Naive thymus-derived CD4-positive, alpha-beta T cell (primary cell): ENCODE measurements around the gene CDC14B. TPM values are rescaled to one million over a fixed set of nuclear protein-coding genes. Genes with fewer than 3 reads are reported as not detected.
A peak's percentile ranks its signal among the peaks of the same experiment; 100 is the strongest.
"Not testable (repeated sequence)": the region's sequence is repeated elsewhere in the genome, so short reads cannot be mapped to it uniquely, and the experiment has no call there.

Source experiments
- ATAC-seq: fragments of 150-1000 bp; cut with Tn5 transposase; 2 replicates; pipeline ENCODE4 v1.10.0; 2021; ENCODE audit warnings: mild to moderate bottlenecking, moderate library complexity
- CTCF ChIA-PET: fragments of 350-600 bp; sonication (Branson Sonifier 250); formaldehyde crosslinking; loops from one replicate; lab custom pipeline; 2021; ENCODE audit warnings: antibody characterized with exemption; lab: Charles Lee
- POLR2A ChIA-PET: fragments of 350-600 bp; sonication (Branson Sonifier 250); formaldehyde crosslinking; loops from one replicate; lab custom pipeline; 2021; ENCODE audit warnings: antibody characterized with exemption, inconsistent platforms; lab: Charles Lee
- DNase-seq, 9 donors: peaks; one replicate each; pipeline versions ENCODE4 v3.0.0 to v3.0.0-alpha.2; 2020 to 2022; ENCODE audit warnings: mixed read lengths in 1 of 9
- H3K27ac ChIP-seq: one replicate; pipeline ENCODE4 v1.7.0; 2013; ENCODE audit warnings: mild to moderate bottlenecking, low read depth, low read length, moderate library complexity
- H3K27me3 ChIP-seq, 2 donors: one replicate each; pipeline ENCODE4 v1.7.0; 2013; ENCODE audit warnings: low read length in 2 of 2, mild to moderate bottlenecking in 2 of 2, moderate library complexity in 2 of 2; ENCODE audit not compliant: control insufficient read depth in 2 of 2, insufficient read depth in 2 of 2
- H3K36me3 ChIP-seq, 3 experiments: 1 replicate in 2 of 3; 2 replicates in 1 of 3; pipeline ENCODE4 v1.7.0; 2013; ENCODE audit warnings: low read length in 3 of 3, mild to moderate bottlenecking in 3 of 3, moderate library complexity in 1 of 3; ENCODE audit not compliant: insufficient read depth in 3 of 3, control insufficient read depth in 2 of 3
- H3K4me1 ChIP-seq, 2 donors: one replicate each; pipeline ENCODE4 v1.7.0; 2013; ENCODE audit warnings: low read length in 2 of 2, mild to moderate bottlenecking in 2 of 2, moderate library complexity in 1 of 2; ENCODE audit not compliant: control insufficient read depth in 2 of 2, insufficient read depth in 2 of 2
- H3K4me3 ChIP-seq: 2 replicates; pipeline ENCODE4 v1.7.0; 2013; ENCODE audit warnings: mild to moderate bottlenecking, low read length
- H3K9me3 ChIP-seq, 3 experiments: 1 replicate in 2 of 3; 2 replicates in 1 of 3; pipeline ENCODE4 v1.7.0; 2013; ENCODE audit warnings: low read length in 3 of 3; ENCODE audit not compliant: control insufficient read depth in 2 of 3
- H3K27ac Mint-ChIP-seq, 9 donors: one replicate each; pipeline ENCODE4 v1.8.0; 2020 to 2022; ENCODE audit warnings: mixed read lengths in 9 of 9, mild to moderate bottlenecking in 8 of 9, moderate library complexity in 5 of 9, inconsistent platforms in 2 of 9
- H3K27me3 Mint-ChIP-seq, 5 donors: one replicate each; pipeline ENCODE4 v1.8.0; 2021 to 2022; ENCODE audit warnings: mixed read lengths in 5 of 5, mild to moderate bottlenecking in 1 of 5
- H3K36me3 Mint-ChIP-seq, 5 donors: one replicate each; pipeline ENCODE4 v1.8.0; 2020 to 2022; ENCODE audit warnings: mixed read lengths in 5 of 5, mild to moderate bottlenecking in 3 of 5, inconsistent platforms in 1 of 5
- H3K4me1 Mint-ChIP-seq, 7 donors: one replicate each; pipeline ENCODE4 v1.8.0; 2020 to 2022; ENCODE audit warnings: mixed read lengths in 7 of 7, mild to moderate bottlenecking in 3 of 7, inconsistent platforms in 1 of 7
- H3K4me3 Mint-ChIP-seq, 10 donors: one replicate each; pipeline ENCODE4 v1.8.0; 2020 to 2022; ENCODE audit warnings: mild to moderate bottlenecking in 10 of 10, mixed read lengths in 10 of 10, moderate library complexity in 6 of 10, inconsistent platforms in 2 of 10
- H3K9me3 Mint-ChIP-seq, 11 donors: one replicate each; pipeline ENCODE4 v1.8.0; 2020 to 2022; ENCODE audit warnings: mixed read lengths in 11 of 11, mild to moderate bottlenecking in 4 of 11, inconsistent platforms in 1 of 11, moderate library complexity in 1 of 11
- intact Hi-C, 2 donors: fragments of 100-400 bp; cut with micrococcal nuclease; formaldehyde crosslinking; loops; one replicate each; pipeline ENCODE4 v1.15.1; 2023
- polyA plus RNA-seq, 2 donors: library from polyadenylated mRNA; unstranded; fragments of 300-500 nt; fragmentation: Illumina TruSeq; gene quantifications; one replicate each; pipeline ENCODE4 v1.2.3, GENCODE V29; 2021
- total RNA-seq, 6 experiments: library from RNA in 5 of 6; stranded (reverse) in 5 of 6; gene quantifications; 1 replicate in 5 of 6; 2 replicates in 1 of 6; pipeline ENCODE4 v1.2.3 and lab custom pipeline; 2021 to 2026

The CDC14B gene
- total and polyA plus RNA-seq, 7 experiments from 2014 or later: 0.41 to 16.5 (median 9.4) TPM

GRCh38 chr9:96582199-96582598, 37.4 kb downstream of the CDC14B start:
- H3K27ac ChIP-seq, H3K27ac Mint-ChIP-seq, CTCF ChIA-PET, H3K36me3 Mint-ChIP-seq, ATAC-seq, POLR2A ChIA-PET, H3K27me3 ChIP-seq, intact Hi-C loops, H3K4me1 Mint-ChIP-seq, H3K4me3 Mint-ChIP-seq, H3K9me3 Mint-ChIP-seq, DNase-seq, H3K9me3 ChIP-seq, H3K36me3 ChIP-seq, H3K4me1 ChIP-seq, H3K4me3 ChIP-seq: not testable (repeated sequence)
- peaks cover 0 to 14% (median 4%) of the 10 kb centered on the region in 5 donors for H3K27me3 Mint-ChIP-seq

GRCh38 chr9:96581786-96582185, 37.9 kb downstream of the CDC14B start:
- H3K27ac ChIP-seq: no peak overlapping the region
- intact Hi-C loops: no loop called here
- Mint-ChIP-seq H3K4me1 (no peaks in the 10 kb centered on the region), H3K27ac (no peak overlapping the region), H3K9me3 (no peaks in the 10 kb centered on the region), H3K4me3 (no peak overlapping the region), H3K27me3 (peaks cover 0 to 11% (median 4%) of the 10 kb centered on the region in 5 donors), H3K36me3 (no peaks in the 10 kb centered on the region)
- H3K4me1 ChIP-seq: no peaks in the 10 kb centered on the region
- no peak overlapping the region for H3K4me3 ChIP-seq
- no peak for ATAC-seq
- H3K27me3 ChIP-seq: peaks cover 0 to 5% of the 10 kb centered on the region in 2 donors
- no peaks in the 10 kb centered on the region for H3K9me3 ChIP-seq
- DNase-seq: no peak
- ChIA-PET POLR2A (no interaction called here), CTCF (no interaction called here)
- H3K36me3 ChIP-seq: no peaks in the 10 kb centered on the region

GRCh38 chr9:96581301-96581700, 38.3 kb downstream of the CDC14B start:
- ATAC-seq (no peak), DNase-seq (no peak)
- H3K9me3 ChIP-seq: no peaks in the 10 kb centered on the region
- ChIA-PET CTCF (no interaction called here), POLR2A (no interaction called here)
- no peak overlapping the region for H3K27ac Mint-ChIP-seq
- H3K27ac ChIP-seq: no peak overlapping the region
- H3K4me1 ChIP-seq: no peaks in the 10 kb centered on the region
- peaks cover 0 to 5% of the 10 kb centered on the region in 2 donors for H3K27me3 ChIP-seq
- H3K9me3 Mint-ChIP-seq: no peaks in the 10 kb centered on the region
- no peaks in the 10 kb centered on the region for H3K36me3 Mint-ChIP-seq
- intact Hi-C loops: no loop called here
- no peaks in the 10 kb centered on the region for H3K36me3 ChIP-seq
- H3K4me1 Mint-ChIP-seq: no peaks in the 10 kb centered on the region
- no peak overlapping the region for H3K4me3 Mint-ChIP-seq
- peaks cover 0 to 11% (median 4%) of the 10 kb centered on the region in 5 donors for H3K27me3 Mint-ChIP-seq
- H3K4me3 ChIP-seq: no peak overlapping the region

GRCh38 chr9:96574931-96575351, 44.7 kb downstream of the CDC14B start:
- no peak overlapping the region for H3K27ac Mint-ChIP-seq
- no peaks in the 10 kb centered on the region for H3K9me3 Mint-ChIP-seq
- no peaks in the 10 kb centered on the region for H3K4me1 Mint-ChIP-seq
- H3K27me3 ChIP-seq: no peaks in the 10 kb centered on the region
- no peak overlapping the region for H3K4me3 Mint-ChIP-seq
- ATAC-seq (no peak), DNase-seq (no peak)
- H3K4me1 ChIP-seq: no peaks in the 10 kb centered on the region
- ChIA-PET CTCF (no interaction called here), POLR2A (interaction anchor here (1.2 kb wide), 1 partner anchor 9 kb away, joined by 4 read pairs; no protein-coding TSS in a partner anchor)
- intact Hi-C loops: no loop called here
- no peak overlapping the region for H3K27ac ChIP-seq
- no peaks in the 10 kb centered on the region for H3K36me3 Mint-ChIP-seq
- no peaks in the 10 kb centered on the region for H3K9me3 ChIP-seq
- peaks cover 0 to 31% (median 9%) of the 10 kb centered on the region in 5 donors for H3K27me3 Mint-ChIP-seq
- no peaks in the 10 kb centered on the region for H3K36me3 ChIP-seq
- no peak overlapping the region for H3K4me3 ChIP-seq

GRCh38 chr9:96574455-96574854, 45.2 kb downstream of the CDC14B start:
- Mint-ChIP-seq H3K36me3 (no peaks in the 10 kb centered on the region), H3K4me3 (no peak overlapping the region), H3K27ac (no peak overlapping the region), H3K9me3 (no peaks in the 10 kb centered on the region), H3K27me3 (peaks cover 0 to 35% (median 9%) of the 10 kb centered on the region in 5 donors), H3K4me1 (no peaks in the 10 kb centered on the region)
- intact Hi-C loops: no loop called here
- ChIA-PET POLR2A (interaction anchor here (1.2 kb wide), 1 partner anchor 9 kb away, joined by 4 read pairs; no protein-coding TSS in a partner anchor), CTCF (no interaction called here)
- DNase-seq (no peak), ATAC-seq (no peak)
- Histone ChIP-seq H3K36me3 (no peaks in the 10 kb centered on the region), H3K9me3 (no peaks in the 10 kb centered on the region), H3K4me3 (no peak overlapping the region), H3K27ac (no peak overlapping the region), H3K27me3 (no peaks in the 10 kb centered on the region), H3K4me1 (no peaks in the 10 kb centered on the region)

- peak; percentile 52 for ATAC-seq
- no peak for DNase-seq
- Histone ChIP-seq H3K4me3 (peak overlapping the region; percentile 77), H3K4me1 (peaks cover 8 to 16% of the 10 kb centered on the region in 2 donors), H3K27me3 (no peaks in the 10 kb centered on the region), H3K27ac (peak overlapping the region; percentile 89), H3K36me3 (no peaks in the 10 kb centered on the region), H3K9me3 (no peaks in the 10 kb centered on the region)
- H3K27me3 Mint-ChIP-seq: peaks cover 0 to 36% (median 3%) of the 10 kb centered on the region in 5 donors
- intact Hi-C loops: loop anchor here (1.0 to 5.0 kb wide), 6 partner anchors 52 to 240 kb away; partner anchors contain the start of genes CDC14B (in 2 of the 2), HABP4 (in 1 of the 2) and ZNF510 (in 1 of the 2)
- peaks cover 6 to 31% (median 29%) of the 10 kb centered on the region in 7 donors for H3K4me1 Mint-ChIP-seq
- H3K36me3 Mint-ChIP-seq: peaks cover 0 to 15% (median 0%) of the 10 kb centered on the region in 5 donors
- POLR2A ChIA-PET: interaction anchor here (0.6 to 3.0 kb wide), 12 partner anchors 10 to 1898 kb away, joined by 3 to 42 read pairs (median 3); partner anchors contain the start of gene HABP4
- CTCF ChIA-PET: interaction anchor here (0.9 to 2.4 kb wide), 3 partner anchors 118 to 240 kb away, joined by 3 to 7 read pairs (median 4); partner anchors contain the start of gene HABP4
- H3K4me3 Mint-ChIP-seq: peak overlapping the region; percentile 83 to 95 (median 89)
- H3K9me3 Mint-ChIP-seq: no peaks in the 10 kb centered on the region
- peak overlapping the region; percentile 36 to 90 (median 84) for H3K27ac Mint-ChIP-seq
Observed at GRCh38 chr9:96567203-96567700, 52.4 kb downstream of the CDC14B start.
